Tibial nerve (tissue), 4 donors: ENCODE data around the gene LEAP2. TPM values are rescaled to one million over a fixed set of nuclear protein-coding genes. Genes with fewer than 3 reads are reported as not detected.

Experiments
- DNase-seq, 2 donors: peaks; one replicate each; pipeline ENCODE4 v3.0.0-alpha.2; 2019; ENCODE audit warnings: low spot score in 2 of 2
- H3K27ac ChIP-seq, 4 donors: fragments of 200-600 bp; sonication (generic) in 3 of 4; one replicate each; pipeline ENCODE4 v1.5.1; 2017 to 2019; ENCODE audit warnings: mild to moderate bottlenecking in 1 of 4
- H3K27me3 ChIP-seq, 2 donors: fragments of 200-600 bp; sonication (generic) in 1 of 2; one replicate each; pipeline versions ENCODE4 v1.5.1 to v1.6.0; 2017 to 2019
- H3K36me3 ChIP-seq, 3 donors: fragments of 200-600 bp; sonication (generic); one replicate each; pipeline ENCODE4 v1.5.1; 2018 to 2019
- H3K4me1 ChIP-seq, 4 donors: fragments of 200-600 bp; sonication (generic) in 3 of 4; one replicate each; pipeline ENCODE4 v1.5.1; 2017 to 2019
- H3K4me3 ChIP-seq, 4 donors: fragments of 200-600 bp; sonication (generic) in 3 of 4; one replicate each; pipeline ENCODE4 v1.5.1; 2017 to 2019; ENCODE audit warnings: mild to moderate bottlenecking in 1 of 4, moderate library complexity in 1 of 4
- H3K9me3 ChIP-seq, 4 donors: fragments of 200-600 bp; sonication (generic) in 3 of 4; one replicate each; pipeline ENCODE4 v1.5.1; 2017 to 2019
- CTCF ChIP-seq, 5 experiments: fragments of 200-600 bp in 3 of 5; fragments of 450-650 bp in 2 of 5; sonication (generic) in 3 of 5; IDR thresholded peaks; one replicate each; pipeline ENCODE4 v1.5.1; 2016 to 2019; ENCODE audit warnings: antibody characterized with exemption in 5 of 5, mild to moderate bottlenecking in 3 of 5, moderate library complexity in 2 of 5
- EP300 ChIP-seq, 2 donors: sonication (generic); formaldehyde crosslinking; IDR thresholded peaks; one replicate each; pipeline ENCODE4 v1.6.1; 2017; ENCODE audit warnings: antibody characterized with exemption in 2 of 2, mild to moderate bottlenecking in 1 of 2
- POLR2A ChIP-seq, 2 donors: fragments of 450-650 bp; IDR thresholded peaks; one replicate each; pipeline ENCODE4 v1.6.1; 2017; ENCODE audit warnings: antibody characterized with exemption in 2 of 2, mild to moderate bottlenecking in 2 of 2, moderate library complexity in 2 of 2
- WGBS, 2 donors: methylation state at CpG; one replicate each; pipeline ENCODE4 v1.1.5; 2018; 5-methylcytosine and 5-hydroxymethylcytosine counted together
- total RNA-seq, 4 donors: library from RNA; depleted of rRNA; stranded (reverse); fragments of >200 nt; gene quantifications; one replicate each; pipeline ENCODE4 v1.1.0, GENCODE V29; 2016

The LEAP2 gene
- total RNA-seq, 4 donors from 2014 or later = 1.7 to 3.9 (median 2.5) TPM

- no peak overlapping the region for H3K4me3 ChIP-seq
- no peak for DNase-seq
- no peaks in the 10 kb centered on the region for H3K9me3 ChIP-seq
- peak overlapping the region in 2 of 4 donors; percentile 4 to 40 for H3K27ac ChIP-seq
- no peaks in the 10 kb centered on the region for H3K27me3 ChIP-seq
- H3K36me3 ChIP-seq = no peaks in the 10 kb centered on the region
- H3K4me1 ChIP-seq = no peaks in the 10 kb centered on the region
- WGBS, 2 donors = 77 to 78% methylated on average over 2 of the region's 2 CpGs
- TF ChIP-seq EP300 (IDR thresholded peaks at IDR 0.05) (no peak), POLR2A (IDR thresholded peaks at IDR 0.05) (no peak), CTCF (IDR thresholded peaks at IDR 0.05) (no peak)
Measured at GRCh38 chr5:132837868-132838267, 35.6 kb upstream of the LEAP2 start.

- Histone ChIP-seq H3K9me3 (no peaks in the 10 kb centered on the region), H3K36me3 (no peaks in the 10 kb centered on the region), H3K4me3 (no peak overlapping the region), H3K27me3 (no peaks in the 10 kb centered on the region), H3K4me1 (no peaks in the 10 kb centered on the region), H3K27ac (peak overlapping the region in 3 of 4 donors; percentile 36 to 56 (median 39))
- no peak for TF ChIP-seq CTCF (IDR thresholded peaks at IDR 0.05)
- no peak for TF ChIP-seq EP300 (IDR thresholded peaks at IDR 0.05)
- TF ChIP-seq POLR2A (IDR thresholded peaks at IDR 0.05) = no peak
- no peak for DNase-seq
- whole genome bisulfite sequencing, 2 donors = 66 to 69% methylated on average over 3 of the region's 3 CpGs
Measured at GRCh38 chr5:132838516-132839282, 34.8 kb upstream of the LEAP2 start.

DNA sequence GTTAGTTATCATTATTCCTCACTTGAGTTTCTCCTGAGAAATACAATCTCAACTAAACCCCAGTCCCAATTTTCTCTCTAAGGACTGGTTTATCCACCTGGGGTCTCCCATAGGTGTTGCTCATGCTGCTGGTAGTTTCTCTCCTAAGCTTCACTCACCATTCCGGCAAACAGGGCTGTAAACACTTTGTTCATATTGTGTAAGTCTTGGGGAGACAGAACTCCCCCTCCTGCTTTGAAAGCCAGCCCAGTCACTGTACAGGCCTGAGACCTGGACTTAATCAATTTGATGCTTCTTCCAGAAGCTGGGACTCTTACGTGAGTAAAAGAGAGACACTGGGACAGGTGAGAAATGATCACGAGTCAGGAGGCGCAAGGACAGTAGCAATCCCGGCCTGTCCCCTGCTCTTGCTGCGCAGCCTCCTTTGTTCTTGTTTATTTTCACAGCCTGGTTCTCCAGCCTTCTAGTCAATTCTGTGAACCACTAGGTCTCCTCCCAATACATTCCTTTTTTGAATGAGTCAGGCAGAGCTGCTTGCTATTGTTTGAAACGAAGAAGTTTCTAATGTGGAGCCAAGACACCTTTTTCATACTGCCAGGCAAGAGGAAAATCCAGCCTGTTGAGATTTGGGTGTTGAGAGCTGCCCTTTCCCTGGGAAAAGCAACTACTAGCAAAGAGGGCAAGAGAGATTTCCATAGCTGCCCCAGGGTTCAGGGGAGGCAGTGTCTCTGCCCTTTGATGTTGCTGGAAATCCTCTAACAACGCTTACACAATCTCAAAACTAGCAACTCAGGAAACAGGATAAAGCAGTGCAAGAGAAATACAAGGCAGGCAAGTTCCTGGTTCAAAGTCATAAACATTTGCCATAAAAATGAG lies 33.8 kb upstream of the LEAP2 start:
- no peaks in the 10 kb centered on the region for H3K36me3 ChIP-seq
- WGBS, 2 donors = 78 to 84% methylated on average over 8 of the region's 8 CpGs
- DNase-seq = no peak
- H3K27ac ChIP-seq = peak overlapping the region in 3 of 4 donors; percentile 36 to 56 (median 39)
- no peaks in the 10 kb centered on the region for H3K4me1 ChIP-seq
- H3K27me3 ChIP-seq = no peaks in the 10 kb centered on the region
- TF ChIP-seq EP300 (IDR thresholded peaks at IDR 0.05) (no peak), POLR2A (IDR thresholded peaks at IDR 0.05) (no peak), CTCF (IDR thresholded peaks at IDR 0.05) (no peak)
- H3K9me3 ChIP-seq = no peaks in the 10 kb centered on the region
- H3K4me3 ChIP-seq = no peak overlapping the region

DNA sequence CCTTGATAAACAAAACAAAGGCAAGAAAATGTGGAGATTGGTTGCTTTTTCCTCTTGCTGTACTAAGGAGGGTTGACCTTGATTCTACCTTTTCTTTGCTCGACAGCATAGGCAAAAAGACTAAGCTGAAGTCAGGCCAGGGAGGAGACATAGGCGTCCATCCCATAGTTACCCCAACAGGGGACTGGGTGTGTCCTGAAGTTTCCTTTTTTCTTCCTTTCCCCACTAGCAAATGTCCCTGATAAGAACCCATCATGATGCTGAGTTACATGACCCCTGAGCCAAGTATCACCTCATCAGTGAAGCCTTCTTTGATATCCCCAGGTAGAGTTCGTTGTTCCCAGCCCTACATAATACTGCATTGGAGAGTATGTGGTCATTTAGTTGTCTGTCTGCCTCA lies 33.2 kb upstream of the LEAP2 start:
- WGBS, 2 donors = 78 to 80% methylated on average over 3 of the region's 3 CpGs
- Histone ChIP-seq H3K27ac (peak overlapping the region in 2 of 4 donors; percentile 39 to 40), H3K9me3 (no peaks in the 10 kb centered on the region), H3K36me3 (no peaks in the 10 kb centered on the region), H3K4me3 (no peak overlapping the region), H3K27me3 (no peaks in the 10 kb centered on the region), H3K4me1 (no peaks in the 10 kb centered on the region)
- no peak for DNase-seq
- no peak for TF ChIP-seq CTCF (IDR thresholded peaks at IDR 0.05)

GRCh38 chr5:132840896-132841295 lies 32.6 kb upstream of the LEAP2 start:
- no peak for DNase-seq
- H3K27me3 ChIP-seq = no peaks in the 10 kb centered on the region
- peak overlapping the region in 1 of 4 donors; percentile 40 for H3K27ac ChIP-seq
- H3K36me3 ChIP-seq = no peaks in the 10 kb centered on the region
- no peak overlapping the region for H3K4me3 ChIP-seq
- H3K9me3 ChIP-seq = no peaks in the 10 kb centered on the region
- TF ChIP-seq POLR2A (IDR thresholded peaks at IDR 0.05) (no peak), CTCF (IDR thresholded peaks at IDR 0.05) (no peak), EP300 (IDR thresholded peaks at IDR 0.05) (no peak)
- 65 to 68% methylated on average over 1 of the region's 1 CpG for WGBS, 2 donors
- H3K4me1 ChIP-seq = no peaks in the 10 kb centered on the region
